NCI-H128 (cell line): ENCODE results near the gene OAS3.

Experiments used
- DNase-seq: peaks from one replicate; lab custom pipeline; 2025; ENCODE audit not compliant: unreplicated experiment; lab: John Stamatoyannopoulos, UW

The OAS3 gene

DNA sequence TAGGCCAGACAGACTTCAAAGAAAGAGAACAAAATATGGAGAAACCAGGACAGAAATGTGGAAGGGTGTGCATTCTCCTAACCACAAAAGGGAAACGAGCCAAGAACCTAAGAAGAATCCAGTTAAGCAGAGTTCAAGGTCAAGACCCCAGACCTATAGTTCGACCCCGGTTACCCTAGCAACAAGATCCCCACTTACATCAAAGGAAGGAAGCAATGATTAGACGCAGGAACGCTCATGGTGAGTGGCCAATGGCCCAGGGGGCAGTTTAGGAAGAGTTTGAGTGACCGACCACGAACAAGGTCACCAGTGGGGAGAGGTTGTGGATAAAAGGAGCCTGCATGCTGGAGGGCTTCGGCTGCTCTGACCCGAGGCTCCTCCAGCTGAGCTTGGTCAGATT lies 76.3 kb downstream of the OAS3 start:
- DNase-seq = no peak

DNA sequence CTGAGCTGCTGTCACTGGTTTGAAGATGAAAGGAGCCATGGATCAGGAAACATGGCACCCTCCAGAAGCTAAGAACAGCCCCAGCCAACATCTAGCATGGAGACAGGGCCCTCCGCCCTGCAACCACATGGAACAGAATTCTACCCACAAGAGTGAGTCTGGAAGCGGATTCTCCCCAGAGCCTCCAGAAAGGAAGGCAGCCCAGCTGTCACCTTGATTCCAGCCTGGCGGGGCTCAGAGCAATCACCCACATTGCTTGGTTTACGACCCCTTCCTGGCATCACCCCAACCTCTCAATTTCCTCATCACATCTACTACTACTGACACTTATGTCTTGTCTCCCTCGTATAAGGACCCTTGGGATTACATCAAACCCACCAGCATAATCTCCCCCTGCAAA lies 78.5 kb downstream of the OAS3 start:
- no peak for DNase-seq

DNA sequence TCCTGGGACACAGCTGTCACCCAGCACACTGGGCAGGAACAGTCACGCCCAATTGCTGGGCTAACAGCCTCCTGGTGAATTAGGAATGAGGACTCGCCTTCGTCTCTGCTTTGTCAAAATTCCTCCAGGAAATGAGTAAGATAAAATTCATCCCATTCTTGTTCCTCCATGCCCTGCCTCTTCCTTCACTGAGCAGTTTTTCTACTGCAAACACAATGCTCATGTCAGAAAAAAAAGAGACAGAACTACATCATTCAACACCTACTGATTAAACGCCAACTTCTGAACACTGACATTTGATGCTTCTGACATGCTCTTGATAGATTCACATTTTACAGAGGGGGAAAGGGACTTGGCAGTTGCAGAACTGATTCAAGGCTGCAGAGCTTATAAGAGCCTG lies 80.8 kb downstream of the OAS3 start:
- no peak for DNase-seq

DNA sequence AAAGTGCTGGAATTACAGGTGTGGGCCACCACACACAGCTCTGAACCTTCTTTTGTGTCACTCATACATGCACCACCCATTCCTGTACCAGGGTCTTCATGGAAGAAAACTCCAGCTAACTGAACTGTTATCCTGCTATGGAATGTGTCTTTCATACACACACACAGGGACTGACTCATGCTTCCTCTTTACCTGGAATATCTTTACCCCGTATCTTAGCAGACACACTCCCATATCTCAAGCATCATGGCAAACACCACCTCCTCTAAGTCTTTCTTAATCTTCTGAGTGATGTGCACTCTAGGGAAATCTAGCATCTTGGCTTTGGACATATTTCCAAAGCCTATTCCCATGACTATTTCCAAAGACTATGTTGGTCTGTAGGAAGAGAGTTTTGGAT lies 83.2 kb downstream of the OAS3 start:
- no peak for DNase-seq
